Measurements from ENCODE around the gene XPR1.

DNA sequence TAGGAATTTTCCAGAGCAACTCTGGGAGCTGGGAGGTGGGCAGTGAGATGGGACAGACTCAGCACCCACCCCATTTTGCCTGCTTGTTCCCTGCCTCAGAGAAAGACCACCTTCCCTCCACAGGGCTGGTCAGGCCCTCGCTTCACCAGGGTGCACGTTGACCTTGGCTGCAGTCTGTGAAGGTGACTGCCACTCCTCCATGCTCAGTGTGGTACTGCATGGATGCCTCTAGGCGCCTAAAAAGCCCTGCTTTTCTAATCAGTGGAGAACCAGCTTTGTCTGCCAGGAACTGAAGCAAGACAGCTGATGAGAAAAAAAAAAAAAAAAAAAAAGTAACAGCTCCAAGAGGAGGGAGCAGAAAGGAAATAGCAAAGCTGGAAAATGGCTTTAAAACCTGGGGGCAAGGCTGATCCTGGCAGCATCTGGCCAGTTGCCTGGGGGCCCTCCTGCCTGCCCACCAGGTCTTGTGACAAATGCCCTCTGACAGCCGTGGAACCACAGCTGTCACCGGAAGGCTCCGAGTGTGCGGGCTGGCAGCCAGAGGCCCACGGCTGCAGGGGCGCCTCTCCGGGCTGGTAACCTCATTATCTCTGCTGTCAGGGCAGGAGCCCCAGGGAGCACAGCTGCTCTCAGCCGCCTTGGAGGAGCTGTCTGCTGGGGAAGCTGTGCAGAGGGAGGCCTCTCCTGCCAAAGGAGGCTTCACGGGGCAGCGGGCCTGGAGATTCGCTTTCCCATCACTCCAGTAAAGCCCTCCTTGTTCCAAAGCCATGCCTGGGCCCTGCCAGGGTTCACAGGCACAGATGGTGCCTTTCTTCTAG is 294.6 kb downstream of the XPR1 start:
- TF ChIP-seq, protein P1, sequence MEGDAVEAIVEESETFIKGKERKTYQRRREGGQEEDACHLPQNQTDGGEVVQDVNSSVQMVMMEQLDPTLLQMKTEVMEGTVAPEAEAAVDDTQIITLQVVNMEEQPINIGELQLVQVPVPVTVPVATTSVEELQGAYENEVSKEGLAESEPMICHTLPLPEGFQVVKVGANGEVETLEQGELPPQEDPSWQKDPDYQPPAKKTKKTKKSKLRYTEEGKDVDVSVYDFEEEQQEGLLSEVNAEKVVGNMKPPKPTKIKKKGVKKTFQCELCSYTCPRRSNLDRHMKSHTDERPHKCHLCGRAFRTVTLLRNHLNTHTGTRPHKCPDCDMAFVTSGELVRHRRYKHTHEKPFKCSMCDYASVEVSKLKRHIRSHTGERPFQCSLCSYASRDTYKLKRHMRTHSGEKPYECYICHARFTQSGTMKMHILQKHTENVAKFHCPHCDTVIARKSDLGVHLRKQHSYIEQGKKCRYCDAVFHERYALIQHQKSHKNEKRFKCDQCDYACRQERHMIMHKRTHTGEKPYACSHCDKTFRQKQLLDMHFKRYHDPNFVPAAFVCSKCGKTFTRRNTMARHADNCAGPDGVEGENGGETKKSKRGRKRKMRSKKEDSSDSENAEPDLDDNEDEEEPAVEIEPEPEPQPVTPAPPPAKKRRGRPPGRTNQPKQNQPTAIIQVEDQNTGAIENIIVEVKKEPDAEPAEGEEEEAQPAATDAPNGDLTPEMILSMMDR (IDR thresholded peaks at IDR 0.05; ENCODE audit: low read depth, low read length) = no peak
- no peak for TF ChIP-seq EZH2phosphoT487 (IDR thresholded peaks at IDR 0.05; ENCODE audit: low read depth)
